Effector CD4-positive, alpha-beta T cell (primary cell): ENCODE results near the gene RAB3C.

Experiments
- DNase-seq: peaks from one replicate; pipeline ENCODE4 v3.0.0-alpha.2; 2020

The RAB3C gene

GRCh38 chr5:58737671-58738070 lies 154.8 kb downstream of the RAB3C start:
- no peak for DNase-seq

GRCh38 chr5:58738336-58738735 lies 155.5 kb downstream of the RAB3C start:
- no peak for DNase-seq

- no peak for DNase-seq
These were observed 156.2 kb downstream of the RAB3C start for GRCh38 chr5:58739051-58739450.

GRCh38 chr5:58740956-58741355 lies 158.1 kb downstream of the RAB3C start:
- no peak for DNase-seq

GRCh38 chr5:58745350-58745749 lies 162.5 kb downstream of the RAB3C start:
- DNase-seq, result no peak

GRCh38 chr5:58746321-58746720 lies 163.4 kb downstream of the RAB3C start:
- no peak for DNase-seq

GRCh38 chr5:58750036-58750435 lies 167.2 kb downstream of the RAB3C start:
- no peak for DNase-seq

- no peak for DNase-seq
These were observed 168.5 kb downstream of the RAB3C start for GRCh38 chr5:58751222-58751837.

GRCh38 chr5:58752104-58752503 lies 169.2 kb downstream of the RAB3C start:
- no peak for DNase-seq

- no peak for DNase-seq
These were observed 170.6 kb downstream of the RAB3C start for GRCh38 chr5:58753446-58753845.

- no peak for DNase-seq
These were observed 171.4 kb downstream of the RAB3C start for GRCh38 chr5:58754250-58754649.

GRCh38 chr5:58755397-58755796 lies 172.5 kb downstream of the RAB3C start:
- DNase-seq, result no peak

GRCh38 chr5:58759745-58760144 lies 176.9 kb downstream of the RAB3C start:
- DNase-seq, result no peak

- DNase-seq, result no peak
These were observed 177.3 kb downstream of the RAB3C start for GRCh38 chr5:58760222-58760621.

- no peak for DNase-seq
These were observed 178.5 kb downstream of the RAB3C start for GRCh38 chr5:58761407-58761806.

GRCh38 chr5:58763390-58763789 lies 180.5 kb downstream of the RAB3C start:
- DNase-seq, result no peak

- DNase-seq, result no peak
These were observed 181.3 kb downstream of the RAB3C start for GRCh38 chr5:58764199-58764598.

GRCh38 chr5:58765058-58765457 lies 182.2 kb downstream of the RAB3C start:
- no peak for DNase-seq

GRCh38 chr5:58767104-58767503 lies 184.2 kb downstream of the RAB3C start:
- no peak for DNase-seq

- DNase-seq, result no peak
These were observed 187.3 kb downstream of the RAB3C start for GRCh38 chr5:58770136-58770535.

GRCh38 chr5:58771796-58772195 lies 188.9 kb downstream of the RAB3C start:
- DNase-seq, result no peak

GRCh38 chr5:58773744-58774441 lies 191.0 kb downstream of the RAB3C start:
- no peak for DNase-seq

- DNase-seq, result no peak
These were observed 192.1 kb downstream of the RAB3C start for GRCh38 chr5:58774937-58775336.

- DNase-seq, result no peak
These were observed 192.9 kb downstream of the RAB3C start for GRCh38 chr5:58775701-58776262.
